ENCODE measurements around the gene EPB41. TPM values are rescaled to one million over a fixed set of nuclear protein-coding genes. Genes with fewer than 3 reads are reported as not detected.
"Not testable (repeated sequence)": the region's sequence is repeated elsewhere in the genome, so short reads cannot be mapped to it uniquely, and the experiment has no call there.

Gene EPB41
- total RNA-seq, 1 experiment from 2014 or later, result 20.5 TPM

DNA sequence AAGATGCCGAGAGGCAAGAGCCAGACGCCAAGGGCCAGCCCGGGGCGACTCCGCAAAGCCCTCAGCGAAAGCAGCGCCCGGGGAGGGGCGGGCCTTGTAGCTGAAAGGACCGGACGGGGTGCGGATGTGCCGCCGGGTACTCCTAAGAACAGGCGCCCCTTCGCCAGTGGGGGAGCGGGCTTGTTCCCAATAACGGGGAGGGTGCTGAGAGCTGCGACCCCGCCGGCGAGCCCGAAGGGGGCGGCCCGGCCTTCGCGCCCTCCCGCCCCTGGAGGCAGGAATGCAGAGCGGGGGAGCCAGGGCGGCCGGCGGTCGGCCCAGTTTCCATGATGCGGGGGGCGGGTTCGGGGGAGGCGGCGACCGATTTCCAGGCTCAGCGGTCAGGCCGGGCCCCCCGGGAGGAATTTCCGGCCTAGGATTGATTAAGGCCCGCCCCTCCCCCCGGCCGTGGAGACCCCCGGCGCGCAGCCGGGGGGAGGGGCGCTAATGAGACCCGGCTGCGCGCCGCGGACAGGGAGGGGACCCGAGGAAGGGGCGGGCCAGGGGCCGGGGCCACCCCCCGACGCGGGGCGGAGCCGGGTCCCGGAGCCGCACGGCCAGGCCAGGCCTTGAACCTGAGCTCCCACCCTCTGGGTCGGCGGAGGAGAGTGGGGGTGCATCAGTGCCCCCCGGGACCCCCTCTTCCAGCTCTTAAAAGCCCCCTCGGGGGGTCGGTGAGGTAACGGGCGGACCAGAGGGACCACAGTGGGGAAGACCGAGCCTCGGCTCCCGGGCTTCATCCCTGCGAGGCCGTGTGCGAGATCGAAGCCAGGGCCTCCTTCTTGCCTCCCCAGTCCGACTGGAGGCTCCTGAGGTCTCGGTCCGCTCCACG lies 210.2 kb downstream of the EPB41 start:
- DNase-seq (ENCODE audit: extremely low read depth, low read depth), result peak; percentile 28

GRCh38 chr1:29125237-29125641 lies 210.9 kb downstream of the EPB41 start:
- DNase-seq (ENCODE audit: extremely low read depth, low read depth), result no peak

DNA sequence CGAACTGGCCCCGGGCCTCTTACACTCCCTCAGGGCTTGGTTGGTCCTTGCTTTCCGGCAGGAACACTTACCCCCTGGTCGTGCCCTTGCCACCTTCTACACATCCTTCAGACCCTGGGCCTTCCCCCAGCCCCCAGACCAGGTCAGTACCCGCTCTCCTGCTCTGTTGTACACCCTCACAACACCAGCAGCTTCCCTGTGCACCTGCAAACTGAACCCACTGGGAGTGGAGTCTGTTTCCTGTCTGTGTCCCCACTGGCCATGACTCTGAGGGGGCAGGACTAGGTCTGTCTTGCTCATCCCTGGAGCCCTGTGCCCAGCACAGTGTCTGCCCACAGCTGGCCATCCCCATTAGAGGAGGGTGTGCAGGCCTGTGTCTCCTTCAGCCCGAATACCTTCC lies 211.4 kb downstream of the EPB41 start:
- DNase-seq (ENCODE audit: extremely low read depth, low read depth), result no peak

DNA sequence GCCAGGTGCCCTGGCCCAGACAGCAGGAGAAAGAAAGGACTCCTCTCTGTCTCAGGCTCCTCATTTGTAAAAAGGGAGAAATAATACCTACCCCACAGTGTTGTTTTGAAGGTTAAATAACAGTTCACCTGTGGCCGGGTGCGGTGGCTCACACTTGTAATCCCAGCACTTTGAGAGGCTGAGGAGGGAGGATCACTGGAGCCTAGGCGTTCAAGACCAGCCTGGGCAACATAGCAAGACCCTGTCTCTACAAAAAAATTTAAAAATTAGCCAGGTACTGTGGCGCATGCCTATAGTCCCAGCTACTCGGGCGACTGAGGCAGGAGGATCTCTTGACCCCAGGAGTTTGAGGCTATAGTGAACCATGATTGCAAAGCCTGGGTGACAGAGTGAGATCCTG lies 211.8 kb downstream of the EPB41 start:
- no peak for DNase-seq (ENCODE audit: extremely low read depth, low read depth)

DNA sequence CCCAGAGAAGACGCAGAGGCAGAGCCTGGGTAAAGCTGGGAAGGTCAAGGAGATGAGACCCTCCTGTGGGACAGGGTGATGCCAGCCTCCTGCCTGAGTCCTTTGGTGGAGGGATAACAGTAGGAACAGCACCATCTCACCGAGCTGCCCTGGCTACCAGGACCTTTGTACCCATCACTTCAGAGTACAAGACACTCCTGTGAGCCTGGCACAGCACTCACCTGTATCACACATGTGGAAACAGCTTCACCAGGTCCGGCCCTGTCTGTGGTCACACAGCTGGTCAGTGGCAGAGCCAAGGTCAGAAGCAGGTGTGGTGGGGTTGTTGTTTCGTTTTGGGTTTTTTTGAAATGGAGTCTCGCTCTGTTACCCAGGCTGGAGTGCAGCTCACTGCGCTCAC lies 214.4 kb downstream of the EPB41 start:
- DNase-seq (ENCODE audit: extremely low read depth, low read depth), result no peak

GRCh38 chr1:29129916-29130315 lies 215.5 kb downstream of the EPB41 start:
- DNase-seq (ENCODE audit: extremely low read depth, low read depth), result no peak

GRCh38 chr1:29131056-29131455 lies 216.7 kb downstream of the EPB41 start:
- not testable (repeated sequence) for DNase-seq (ENCODE audit: extremely low read depth, low read depth)

DNA sequence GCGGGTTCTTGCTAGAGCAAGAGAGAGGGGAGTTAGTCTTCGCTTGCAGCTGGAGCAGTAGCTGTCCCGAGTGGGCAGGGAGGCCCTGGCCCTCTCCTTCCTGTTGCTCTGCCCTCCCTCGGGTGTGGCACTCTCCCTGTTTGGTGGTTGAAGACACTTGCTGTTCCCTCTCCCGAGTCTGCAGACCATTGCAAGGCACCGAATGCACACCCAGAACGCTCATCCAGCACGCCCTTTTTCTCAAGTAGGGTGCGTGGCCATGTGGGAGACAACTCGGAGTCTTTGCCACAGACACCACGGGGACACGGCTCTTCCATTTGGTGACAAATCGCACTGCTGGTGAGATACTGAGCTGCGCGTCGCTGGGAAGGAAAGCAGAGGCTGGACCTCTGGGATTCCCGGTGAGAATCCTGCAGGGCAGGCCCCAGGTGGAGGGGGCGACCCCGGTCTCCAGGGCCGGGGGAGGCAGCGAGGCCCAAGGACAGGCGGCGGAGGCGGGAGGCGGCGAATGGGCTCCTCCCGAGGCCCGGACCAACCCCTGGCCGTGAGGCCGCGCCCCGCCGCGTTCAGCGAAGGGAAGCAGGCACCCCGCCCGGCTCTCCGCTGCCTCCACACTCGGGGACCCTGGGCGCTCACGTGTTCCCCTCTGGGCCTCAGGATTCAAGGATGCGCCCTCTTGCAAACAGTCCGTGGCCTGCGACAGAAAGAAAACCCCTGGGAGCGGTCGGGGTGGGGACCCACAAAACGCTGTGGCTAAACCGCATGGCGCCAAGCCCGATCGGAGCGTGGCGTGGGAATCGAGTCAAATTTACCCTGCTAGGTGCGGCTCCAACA lies 219.7 kb downstream of the EPB41 start:
- DNase-seq (ENCODE audit: extremely low read depth, low read depth), result no peak

- no peak for DNase-seq (ENCODE audit: extremely low read depth, low read depth)
These were observed 220.3 kb downstream of the EPB41 start for GRCh38 chr1:29134695-29135028.

GRCh38 chr1:29136391-29136915 lies 222.1 kb downstream of the EPB41 start:
- DNase-seq (ENCODE audit: extremely low read depth, low read depth), result no peak

DNA sequence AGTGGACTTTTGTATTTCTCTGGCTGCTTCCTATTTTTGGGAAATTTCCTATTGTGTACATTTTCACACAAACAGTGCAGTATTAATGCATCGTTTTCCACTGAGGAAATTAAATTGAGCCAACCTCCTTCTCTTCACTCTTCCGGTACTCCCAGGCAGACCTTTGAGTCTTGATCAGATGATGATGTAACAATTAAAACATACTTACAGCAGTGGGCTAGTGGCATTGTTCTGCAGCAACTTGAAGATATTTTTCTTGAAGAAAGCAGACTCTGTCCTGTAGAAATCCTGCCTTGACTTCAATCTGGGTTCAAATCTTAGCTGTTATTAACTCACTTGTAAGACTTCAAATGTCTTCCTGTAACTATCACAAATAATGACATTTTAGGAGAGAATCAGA lies 228.3 kb downstream of the EPB41 start:
- no peak for DNase-seq (ENCODE audit: extremely low read depth, low read depth)

- DNase-seq (ENCODE audit: extremely low read depth, low read depth), result no peak
These were observed 229.8 kb downstream of the EPB41 start for GRCh38 chr1:29144178-29144577.

DNA sequence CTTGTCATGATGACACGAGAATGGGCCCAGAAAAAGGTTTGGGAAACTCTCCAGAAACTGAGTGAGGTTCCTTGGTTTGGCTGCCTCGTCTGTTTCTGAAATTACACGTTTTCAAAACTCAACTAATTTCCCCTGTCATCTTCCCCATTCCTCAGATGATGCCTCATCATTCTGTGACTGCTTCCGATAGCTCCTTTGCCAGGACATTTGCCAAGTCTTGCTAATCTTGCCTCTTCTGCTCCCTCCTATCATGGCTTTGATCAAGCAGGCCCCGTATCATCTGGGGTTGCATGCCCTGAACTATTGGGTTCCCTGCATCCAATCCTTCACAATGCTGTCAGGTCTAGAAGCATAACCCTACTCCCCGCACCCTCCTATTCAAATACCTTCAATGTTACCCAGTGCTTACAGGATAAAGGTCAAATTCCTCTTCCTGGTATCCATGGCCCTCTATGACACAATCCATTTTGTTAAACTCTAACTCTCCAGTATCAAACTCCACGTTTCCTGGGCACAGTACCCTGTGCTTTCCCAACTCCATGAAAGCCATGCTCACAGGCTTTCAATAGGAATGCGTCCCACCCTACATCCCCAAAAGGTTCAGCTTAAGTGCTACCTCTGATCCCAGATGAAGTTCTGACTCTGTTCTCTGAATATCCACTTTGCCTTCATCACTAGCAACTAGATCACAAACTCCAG lies 231.5 kb downstream of the EPB41 start:
- DNase-seq (ENCODE audit: extremely low read depth, low read depth), result no peak

GRCh38 chr1:29148656-29149491 lies 234.5 kb downstream of the EPB41 start:
- no peak for DNase-seq (ENCODE audit: extremely low read depth, low read depth)

DNA sequence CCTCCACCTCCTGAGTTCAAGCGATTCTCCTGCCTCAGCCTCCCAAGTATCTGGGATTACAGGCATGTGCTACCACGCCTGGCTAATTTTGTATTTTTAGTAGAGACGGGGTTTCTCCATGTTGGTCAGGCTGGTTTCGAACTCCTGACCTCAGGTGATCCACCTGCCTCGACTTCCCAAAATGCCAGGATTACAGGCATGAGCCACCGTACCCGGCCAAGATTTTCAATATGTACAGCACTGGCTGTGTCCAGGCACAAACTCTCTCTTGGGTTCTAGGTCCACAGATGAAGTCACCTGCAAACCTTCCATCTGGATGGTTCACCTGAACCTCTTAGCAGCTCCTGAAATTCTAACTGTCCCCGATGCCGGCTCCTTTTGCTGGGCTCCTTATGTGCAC lies 236.0 kb downstream of the EPB41 start:
- DNase-seq (ENCODE audit: extremely low read depth, low read depth), result not testable (repeated sequence)

DNA sequence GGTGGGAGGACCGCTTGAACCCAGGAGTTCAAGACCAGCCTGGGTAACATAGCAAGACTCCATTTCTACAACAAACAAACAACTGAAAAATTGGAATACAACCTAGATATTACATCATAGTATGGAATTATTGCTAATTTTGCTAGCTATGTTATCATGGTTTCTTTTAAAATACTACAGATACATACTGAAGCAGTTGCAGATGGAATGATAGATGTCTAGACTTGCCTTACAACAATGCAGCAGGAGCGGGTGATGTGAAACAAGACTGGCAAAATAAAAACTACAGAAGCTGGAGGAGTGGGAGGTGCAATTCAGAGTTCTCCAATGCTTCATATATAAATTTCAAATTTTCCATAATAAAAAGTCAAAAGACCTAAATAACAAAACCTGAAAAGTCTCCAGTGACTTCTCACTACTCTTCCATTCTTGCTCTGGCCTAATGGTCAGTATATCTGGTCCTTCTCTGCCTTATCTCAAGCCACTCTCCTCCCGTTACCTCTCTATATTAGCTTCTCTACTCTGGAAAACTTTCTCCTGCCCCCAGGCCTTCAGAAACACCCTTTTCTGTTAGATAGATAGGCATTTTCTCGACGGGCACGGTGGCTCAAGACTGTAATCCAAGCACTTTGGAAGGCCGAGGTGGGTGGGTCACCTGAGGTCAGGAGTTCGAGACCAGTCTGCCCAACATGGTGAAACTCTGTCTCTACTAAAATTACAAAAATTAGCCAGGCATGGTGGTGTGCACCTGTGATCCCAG lies 237.9 kb downstream of the EPB41 start:
- no peak for DNase-seq (ENCODE audit: extremely low read depth, low read depth)

- no peak for DNase-seq (ENCODE audit: extremely low read depth, low read depth)
These were observed 242.3 kb downstream of the EPB41 start for GRCh38 chr1:29156543-29157268.

DNA sequence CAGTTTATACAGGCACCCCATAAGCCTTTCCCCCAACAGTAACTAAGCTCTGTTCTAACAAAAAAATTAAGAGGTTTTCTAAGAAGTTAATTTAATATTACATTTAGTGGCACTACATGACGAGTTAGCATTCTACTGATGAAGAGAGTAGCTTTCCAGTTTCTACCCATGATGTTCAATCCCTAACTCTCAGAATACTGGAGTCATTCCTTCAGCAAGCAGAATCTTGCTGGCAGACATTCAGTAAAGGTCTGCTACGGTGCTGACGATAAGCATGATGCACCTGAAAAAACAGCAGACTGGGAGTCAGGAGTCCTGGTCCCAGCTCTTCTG lies 242.9 kb downstream of the EPB41 start:
- no peak for DNase-seq (ENCODE audit: extremely low read depth, low read depth)

GRCh38 chr1:29159773-29160172 lies 245.4 kb downstream of the EPB41 start:
- DNase-seq (ENCODE audit: extremely low read depth, low read depth), result no peak

All from NCI-H460 (cell line).